HCT116 (cell line): ENCODE results near the gene PAPPA2. TPM values are rescaled to one million over a fixed set of nuclear protein-coding genes. Genes with fewer than 3 reads are reported as not detected.

Source experiments
- ATAC-seq: fragments of 200-7000 bp; cut with Tn5 transposase; 2 replicates; pipeline ENCODE4 v1.9.1; 2020; ENCODE audit warnings: mild to moderate bottlenecking, moderate library complexity
- BruUV-seq: library from RNA; stranded (reverse); fragments of 400-500 nt; replicated peaks from 2 replicates; lab custom pipeline; 2021; lab: Mats Ljungman, UMichigan
- CTCF ChIA-PET: fragments of 300-600 bp; sonication (Branson Sonifier 250); formaldehyde crosslinking; loops from one replicate; lab custom pipeline; 2021; ENCODE audit warnings: antibody characterized with exemption; lab: Charles Lee
- POLR2A ChIA-PET: fragments of 300-600, 350-600 bp; sonication (Branson Sonifier 250); formaldehyde crosslinking; loops from one replicate; lab custom pipeline; 2021; ENCODE audit warnings: antibody characterized with exemption; lab: Charles Lee
- RAD21 ChIA-PET, 2 experiments: fragments of 300-600 bp; sonication (Branson Sonifier 250); formaldehyde crosslinking; loops; one replicate each; lab custom pipeline; 2023; ENCODE audit warnings: low total read pairs in 2 of 2; ENCODE audit not compliant: uncharacterized antibody in 2 of 2, unreplicated experiment in 2 of 2, low non-redundant PET in 1 of 2; lab: Charles Lee
- DNase-seq: peaks from one replicate; pipeline ENCODE4 v3.0.0-alpha.2; 2010; ENCODE audit warnings: low read depth, low spot score
- H2AFZ ChIP-seq: fragments of 200-600 bp; shearing (Covaris generic), sonication (generic); 2 replicates; pipeline ENCODE4 v1.6.1; 2017; ENCODE audit warnings: low read depth, mixed run types, mixed read lengths, antibody characterized with exemption, low read length; ENCODE audit not compliant: poor library complexity, severe bottlenecking
- H3K27ac ChIP-seq: 2 replicates; pipeline ENCODE4 v1.5.1; 2012; ENCODE audit warnings: low read depth, low read length
- H3K27me3 ChIP-seq: fragments of 200-600 bp; sonication (generic); 2 replicates; pipeline ENCODE4 v1.6.1; 2016; ENCODE audit warnings: mixed run types, low read length, mixed read lengths; ENCODE audit not compliant: insufficient read depth
- H3K36me3 ChIP-seq, 2 experiments: fragments of 200-500 bp in 1 of 2; fragments of 200-600 bp in 1 of 2; sonication (Bioruptor generic) in 1 of 2; sonication (generic) in 1 of 2; 2 replicates each; pipeline versions ENCODE4 v1.5.1 to v1.6.1; 2014 to 2016; ENCODE audit warnings: low read length in 2 of 2, inconsistent platforms in 1 of 2, mixed read lengths in 1 of 2, mixed run types in 1 of 2; ENCODE audit not compliant: insufficient read depth in 2 of 2, control insufficient read depth in 1 of 2
- H3K4me1 ChIP-seq, 2 experiments: fragments of 200-600 bp in 1 of 2; sonication (generic) in 1 of 2; 2 replicates each; pipeline versions ENCODE4 v1.5.1 to v1.6.1; 2012 to 2017; ENCODE audit warnings: low read length in 2 of 2, inconsistent platforms in 1 of 2, mild to moderate bottlenecking in 1 of 2, mixed read lengths in 1 of 2, mixed run types in 1 of 2, moderate library complexity in 1 of 2; ENCODE audit not compliant: insufficient read depth in 2 of 2, control insufficient read depth in 1 of 2
- H3K4me2 ChIP-seq: fragments of 200-600 bp; sonication (generic); 2 replicates; pipeline ENCODE4 v1.6.1; 2017; ENCODE audit warnings: mixed run types, low read length, mixed read lengths
- H3K4me3 ChIP-seq, 2 experiments: fragments of 200-600 bp in 1 of 2; sonication (generic) in 1 of 2; replicated peaks in 1 of 2; 2 replicates each; pipeline ENCODE4 v1.5.1; 2011 to 2016; ENCODE audit warnings: low read length in 2 of 2, control low read depth in 1 of 2, low read depth in 1 of 2, mild to moderate bottlenecking in 1 of 2, mixed read lengths in 1 of 2, mixed run types in 1 of 2
- H3K79me2 ChIP-seq: fragments of 200-600 bp; sonication (generic); 2 replicates; pipeline ENCODE4 v1.6.1; 2017; ENCODE audit warnings: mild to moderate bottlenecking, mixed run types, low read length, moderate library complexity, mixed read lengths; ENCODE audit not compliant: insufficient read depth
- H3K9ac ChIP-seq: fragments of 200-600 bp; sonication (generic); 2 replicates; pipeline ENCODE4 v1.6.1; 2016; ENCODE audit warnings: low read length, mixed read lengths
- H3K9me2 ChIP-seq: fragments of 200-600 bp; sonication (generic), shearing (Covaris generic); 2 replicates; pipeline ENCODE4 v1.6.1; 2017; ENCODE audit warnings: mixed run types, mild to moderate bottlenecking, moderate library complexity; ENCODE audit not compliant: insufficient read depth
- H3K9me3 ChIP-seq, 2 experiments: fragments of 200-500 bp in 1 of 2; fragments of 200-600 bp in 1 of 2; sonication (Bioruptor generic) in 1 of 2; sonication (generic) in 1 of 2; 2 replicates each; pipeline ENCODE4 v1.6.1; 2014 to 2017; ENCODE audit warnings: low read length in 2 of 2, mixed read lengths in 2 of 2, inconsistent platforms in 1 of 2, low read depth in 1 of 2, mild to moderate bottlenecking in 1 of 2, mixed run types in 1 of 2, moderate library complexity in 1 of 2; ENCODE audit not compliant: control insufficient read depth in 1 of 2, insufficient read depth in 1 of 2
- H4K20me1 ChIP-seq: fragments of 200-600 bp; sonication (generic), shearing (Covaris generic); 2 replicates; pipeline ENCODE4 v1.6.1; 2017; ENCODE audit warnings: mixed run types, mild to moderate bottlenecking, moderate library complexity; ENCODE audit not compliant: insufficient read depth
- ATF3 ChIP-seq: IDR thresholded peaks from 2 replicates; pipeline ENCODE4 v1.6.1; 2012
- CBX3 ChIP-seq: IDR thresholded peaks from 2 replicates; pipeline ENCODE4 v1.6.1; 2012; ENCODE audit warnings: low read depth
- EGR1 ChIP-seq: IDR thresholded peaks from 2 replicates; pipeline ENCODE4 v1.6.1; 2012; ENCODE audit warnings: low read depth
- ELF1 ChIP-seq: IDR thresholded peaks from 2 replicates; pipeline ENCODE4 v1.6.1; 2012; ENCODE audit warnings: low read depth, borderline replicate concordance
- MAX ChIP-seq: IDR thresholded peaks from 2 replicates; pipeline ENCODE4 v1.6.1; 2012
- POLR2A ChIP-seq: IDR thresholded peaks from 2 replicates; pipeline ENCODE4 v1.7.0; 2011; ENCODE audit warnings: borderline replicate concordance; ENCODE audit not compliant: insufficient read depth, insufficient read length; ENCODE audit errors: extremely low read depth
- REST ChIP-seq: IDR thresholded peaks from 2 replicates; pipeline ENCODE4 v1.6.1; 2012; ENCODE audit warnings: low read depth
- SP1 ChIP-seq: IDR thresholded peaks from 2 replicates; pipeline ENCODE4 v1.6.1; 2012; ENCODE audit warnings: low read depth
- TCF7L2 ChIP-seq: IDR thresholded peaks from 2 replicates; pipeline ENCODE4 v1.7.0; 2011; ENCODE audit warnings: borderline replicate concordance, inconsistent platforms; ENCODE audit not compliant: insufficient read depth, insufficient read length; ENCODE audit errors: extremely low read depth
- ZBTB33 ChIP-seq: IDR thresholded peaks from 2 replicates; pipeline ENCODE4 v1.6.1; 2011; ENCODE audit warnings: mild to moderate bottlenecking, low read length, moderate library complexity; ENCODE audit not compliant: insufficient replicate concordance; ENCODE audit errors: extremely low read depth
- ZNF274 ChIP-seq: fragments of 200-500 bp; sonication (Bioruptor generic); IDR thresholded peaks from 2 replicates; pipeline ENCODE4 v1.6.1; 2014; ENCODE audit warnings: mild to moderate bottlenecking, low read depth, low read length, inconsistent platforms
- intact Hi-C: fragments of 100-400 bp; cut with micrococcal nuclease; formaldehyde crosslinking; loops from 2 replicates; pipeline ENCODE4 v1.10.0; 2022
- total RNA-seq: library from RNA; stranded (reverse); gene quantifications from one replicate; pipeline ENCODE4 v1.2.1, GENCODE V29; 2021; ENCODE audit not compliant: unreplicated experiment

The PAPPA2 gene
- total RNA-seq, 1 experiment from 2014 or later: not detected

- H3K79me2 ChIP-seq: no peaks in the 10 kb centered on the region
- no peak for TF ChIP-seq ZBTB33
- TF ChIP-seq ZNF274: no peak
- no peak for TF ChIP-seq ELF1
- no peak for TF ChIP-seq EGR1
- TF ChIP-seq REST: no peak
- TF ChIP-seq POLR2A: no peak
- no peak for TF ChIP-seq SP1
- TF ChIP-seq CBX3: no peak
- no peak for TF ChIP-seq ATF3
- TF ChIP-seq MAX: no peak
- no peak for TF ChIP-seq TCF7L2
- ChIA-PET RAD21 (no interaction called here), POLR2A (no interaction called here), CTCF (no interaction called here)
- H3K36me3 ChIP-seq: no peaks in the 10 kb centered on the region
- H3K9me2 ChIP-seq: no peaks in the 10 kb centered on the region
- H3K4me1 ChIP-seq: no peaks in the 10 kb centered on the region
- H3K4me2 ChIP-seq: no peak overlapping the region
- H3K4me3 ChIP-seq: no peak overlapping the region
- DNase-seq (no peak), ATAC-seq (no peak)
- H3K9me3 ChIP-seq: no peaks in the 10 kb centered on the region
- no peaks in the 10 kb centered on the region for H4K20me1 ChIP-seq
- no peak overlapping the region for H2AFZ ChIP-seq
- H3K27ac ChIP-seq: no peak overlapping the region
- no TSS peak for BruUV-seq
- H3K27me3 ChIP-seq: peaks cover 32% of the 10 kb centered on the region
- H3K9ac ChIP-seq: no peak overlapping the region
- intact Hi-C loops: no loop called here
Observed at GRCh38 chr1:176479971-176480370, 17.0 kb downstream of the PAPPA2 start.
